ELR (cell line): ENCODE results near the gene FAM221B.

Experiments used
- DNase-seq: peaks from one replicate; pipeline ENCODE4 v3.0.0-alpha.2; 2015; ENCODE audit warnings: low read depth

FAM221B gene

DNA sequence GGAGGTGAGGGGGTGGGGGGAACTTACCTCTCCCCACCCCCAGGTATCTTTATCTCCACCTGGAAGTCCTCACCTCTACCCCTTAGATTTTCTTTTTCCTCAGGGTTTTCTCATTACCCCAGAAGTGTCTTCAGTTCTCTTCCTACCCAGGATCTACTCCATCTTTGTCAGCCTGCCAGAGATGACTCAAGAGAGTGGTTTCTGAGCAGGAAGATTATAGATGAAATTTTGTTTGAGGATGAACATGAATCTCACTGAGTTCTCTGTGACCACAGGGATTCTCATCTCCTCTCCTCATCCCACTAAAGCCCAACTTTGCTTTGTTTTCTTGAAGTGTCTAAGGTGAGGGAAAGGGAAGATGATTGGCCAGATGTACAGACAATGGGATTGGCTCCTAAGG, 8.5 kb downstream of the FAM221B start:
- peak; percentile 78 for DNase-seq

DNA sequence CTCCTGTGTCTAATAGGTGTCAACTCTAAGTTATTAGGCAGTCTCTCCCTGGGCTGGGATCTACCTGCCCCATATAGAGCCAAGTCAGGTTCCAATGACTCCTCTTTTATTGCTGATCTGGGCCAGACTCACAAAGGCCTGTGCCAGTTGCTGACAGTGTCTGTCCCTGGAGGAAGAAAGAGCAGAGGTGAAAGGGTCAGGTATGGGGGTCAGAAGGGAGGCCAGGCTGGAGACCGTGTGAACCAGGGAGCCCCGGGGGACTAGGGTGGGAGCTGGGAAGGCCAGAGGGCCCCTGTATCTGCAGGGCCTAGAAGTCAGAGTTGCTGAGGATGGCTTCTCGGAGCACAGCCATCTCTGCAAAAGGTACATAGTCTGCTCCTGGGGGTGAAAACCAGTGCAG, 10.2 kb downstream of the FAM221B start:
- DNase-seq: no peak

DNA sequence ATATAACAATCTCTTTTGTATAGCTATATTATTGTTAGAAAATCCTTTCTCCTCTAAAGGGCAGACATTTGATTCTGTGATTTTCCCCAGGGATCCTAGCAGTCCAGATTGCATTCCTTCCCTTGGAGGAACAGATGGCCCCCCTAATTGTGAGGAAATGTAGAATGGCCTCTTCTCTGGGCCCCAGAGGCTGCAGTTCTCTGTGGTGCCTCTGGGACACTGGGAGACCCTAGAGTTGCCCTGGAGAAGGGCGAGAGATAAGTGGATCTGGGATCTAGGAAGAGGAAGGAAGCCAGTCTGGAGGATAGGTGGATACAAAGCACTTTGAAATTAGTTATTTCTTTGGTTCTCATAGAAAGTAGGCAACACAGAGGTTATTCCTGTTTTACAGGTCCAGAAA, 11.8 kb downstream of the FAM221B start:
- DNase-seq: peak; percentile 52

DNA sequence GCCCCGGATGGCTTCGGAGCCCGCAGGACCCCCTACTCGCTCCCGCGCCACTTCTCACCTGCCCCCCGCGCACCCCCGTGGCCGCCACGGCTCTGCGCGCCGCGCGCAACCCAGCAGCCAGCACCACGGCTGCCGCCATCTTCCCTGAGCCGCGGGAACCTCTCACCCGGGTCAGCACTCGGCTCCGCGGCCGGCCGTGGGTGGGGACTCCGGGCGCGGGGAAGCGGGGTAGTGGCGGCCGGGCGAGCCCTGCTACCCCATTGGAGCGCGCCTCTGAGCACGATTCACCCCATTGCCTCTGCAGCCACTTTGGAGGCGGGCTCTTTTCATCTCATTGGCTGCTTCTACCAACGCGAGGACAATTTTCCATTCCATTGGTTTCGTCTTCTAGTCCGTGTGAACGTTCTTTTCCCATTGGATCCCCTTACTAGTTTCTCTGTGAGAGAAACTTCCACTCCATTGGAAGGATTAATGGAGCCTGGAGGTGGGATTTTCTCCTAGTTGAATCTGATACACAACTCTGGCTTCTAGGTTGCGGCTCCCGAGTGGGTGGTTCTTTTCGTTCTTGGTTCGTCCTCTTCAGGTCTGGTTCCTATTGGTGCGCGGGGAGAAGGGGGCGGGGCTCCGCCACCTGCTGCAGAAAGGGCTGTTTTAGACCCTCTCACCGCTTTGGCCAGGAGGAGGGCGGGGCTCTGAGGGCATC, 13.5 kb downstream of the FAM221B start, which contains the start of gene HINT2:
Gene HINT2 (minus strand): TSS at position 202 of the 703 bp plus-strand sequence. CDS start 63 bp downstream, at position 139.
- peak; percentile 100 for DNase-seq

DNA sequence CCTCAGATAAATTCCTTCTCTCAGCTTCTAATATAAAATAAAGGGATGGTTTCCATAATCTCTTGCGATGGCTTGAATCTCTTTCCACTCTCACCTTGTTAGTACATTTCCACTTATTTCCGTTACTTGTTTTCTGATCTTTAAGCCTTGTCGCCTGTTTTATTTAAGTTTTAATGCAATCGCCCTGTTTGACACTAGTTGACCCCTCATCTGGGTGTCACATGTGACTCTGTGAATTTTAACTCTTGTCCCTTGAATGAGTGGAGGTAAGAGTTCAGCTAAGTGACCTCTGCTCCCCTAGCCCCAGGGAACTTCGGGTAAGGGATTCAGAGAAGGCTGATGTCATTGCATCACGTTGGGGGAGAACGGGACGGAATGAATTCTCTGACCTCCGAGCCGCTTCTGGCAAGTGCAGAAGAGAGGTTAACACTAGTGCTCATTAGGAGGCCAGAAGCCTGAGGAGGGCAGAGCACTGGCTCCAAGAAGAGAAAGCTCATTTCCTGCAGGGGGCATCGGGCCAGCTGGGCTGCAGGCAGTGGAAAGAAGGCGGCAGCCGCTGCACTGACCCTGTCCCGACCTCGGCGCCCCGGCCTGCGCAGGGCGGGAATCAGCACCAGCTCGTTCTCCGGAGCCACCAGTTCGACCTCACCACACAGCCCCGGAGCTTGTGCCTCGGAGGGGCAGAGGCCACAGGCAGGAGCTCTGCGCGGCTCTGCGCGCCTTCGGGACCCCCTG, 14.3 kb downstream of the FAM221B start:
- peak; percentile 79 for DNase-seq

DNA sequence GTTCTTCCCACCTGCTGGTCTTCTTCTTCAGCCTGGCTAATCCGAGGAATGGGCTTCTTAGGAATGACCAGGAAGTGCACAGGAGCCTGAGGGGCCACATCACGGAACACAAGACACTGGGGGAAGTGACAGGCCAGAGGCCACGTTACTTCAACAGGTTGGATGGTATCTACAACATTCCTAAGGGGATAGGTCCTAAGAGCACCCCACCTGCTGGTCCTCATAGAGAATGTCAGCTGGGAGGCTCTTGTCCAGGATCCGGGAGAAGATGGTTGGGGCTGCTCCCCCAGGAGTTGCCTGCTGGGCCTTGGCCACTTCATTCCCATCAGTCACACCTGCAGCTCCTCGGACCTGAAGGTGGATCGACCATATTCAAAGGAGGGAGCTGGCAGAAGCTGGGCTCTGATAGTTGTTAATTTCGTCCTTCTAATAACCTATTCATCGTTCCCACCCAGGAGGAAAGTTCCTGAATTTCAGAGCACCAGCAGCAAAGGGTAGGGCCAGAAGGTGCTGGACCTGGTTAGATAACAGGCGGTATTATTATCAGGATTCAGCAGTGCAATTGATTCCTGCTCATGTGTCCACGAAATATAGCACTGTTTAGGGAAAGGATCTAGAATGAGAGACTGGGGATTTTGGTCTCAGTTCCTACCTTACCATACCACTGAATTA, 15.0 kb downstream of the FAM221B start:
- peak; percentile 81 for DNase-seq

DNA sequence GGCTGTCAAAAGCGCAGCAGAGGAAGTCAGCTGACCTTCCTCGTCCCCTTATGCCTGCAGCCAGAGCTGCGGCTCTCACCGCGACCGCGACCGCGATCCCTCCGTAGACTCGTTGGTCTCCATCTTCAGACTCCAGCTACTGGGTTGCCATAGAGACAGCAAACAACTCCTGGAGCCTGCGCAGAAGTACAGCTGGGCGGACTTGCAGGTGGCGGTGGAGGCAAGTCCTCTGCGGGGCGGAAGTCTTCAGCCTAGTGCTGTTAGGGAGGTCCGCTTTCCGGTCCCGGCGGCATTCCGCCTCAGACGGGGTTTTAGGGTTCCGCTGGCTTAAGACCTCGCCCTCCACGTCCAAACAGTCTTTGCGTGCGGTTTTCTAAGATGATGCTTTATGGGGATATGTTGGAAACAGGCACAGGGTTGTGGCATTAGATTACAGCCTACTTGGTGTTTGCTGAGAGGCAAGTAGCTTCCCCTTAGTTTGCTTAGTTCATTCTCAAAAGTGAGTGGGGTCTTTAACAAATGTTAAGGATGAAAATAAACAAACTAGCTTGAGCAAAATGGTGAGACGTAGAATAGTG, 16.4 kb downstream of the FAM221B start, which contains the start of gene SPAG8:
Gene SPAG8 (minus strand): TSS at position 238 of the 578 bp plus-strand sequence. CDS start 115 bp downstream, at position 123.
- peak; percentile 98 for DNase-seq

DNA sequence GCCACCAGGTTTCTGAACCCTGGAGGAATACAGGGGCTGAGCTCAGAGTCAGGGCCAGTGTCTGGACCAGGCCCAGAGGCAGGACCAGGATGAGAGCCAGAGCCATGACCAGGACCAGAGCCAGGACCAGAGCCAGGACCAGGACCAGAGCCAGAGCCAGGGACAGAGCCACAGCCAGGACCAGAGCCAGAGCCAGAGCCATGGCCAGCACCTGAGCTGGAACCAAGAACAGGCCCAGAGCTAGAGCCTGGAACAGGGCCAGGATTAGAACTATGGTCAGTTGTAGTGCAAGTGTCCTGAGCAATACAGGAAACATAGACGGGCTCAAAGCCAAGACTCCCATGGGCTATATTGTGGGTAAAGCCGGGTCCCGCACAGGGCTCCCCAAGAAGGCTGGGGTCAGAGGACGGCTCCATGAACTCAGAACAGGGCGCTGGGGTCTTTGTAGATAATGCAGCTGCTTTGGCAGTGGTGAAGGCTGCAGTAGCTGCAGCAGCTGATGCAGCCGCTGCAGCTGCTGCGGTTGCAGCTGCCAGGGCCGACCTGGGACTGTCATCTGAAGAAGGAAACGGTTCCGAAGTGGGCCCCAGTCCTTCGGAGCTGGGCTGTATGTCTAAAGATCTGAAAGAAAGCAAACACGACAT, 17.0 kb downstream of the FAM221B start:
- peak; percentile 48 for DNase-seq

DNA sequence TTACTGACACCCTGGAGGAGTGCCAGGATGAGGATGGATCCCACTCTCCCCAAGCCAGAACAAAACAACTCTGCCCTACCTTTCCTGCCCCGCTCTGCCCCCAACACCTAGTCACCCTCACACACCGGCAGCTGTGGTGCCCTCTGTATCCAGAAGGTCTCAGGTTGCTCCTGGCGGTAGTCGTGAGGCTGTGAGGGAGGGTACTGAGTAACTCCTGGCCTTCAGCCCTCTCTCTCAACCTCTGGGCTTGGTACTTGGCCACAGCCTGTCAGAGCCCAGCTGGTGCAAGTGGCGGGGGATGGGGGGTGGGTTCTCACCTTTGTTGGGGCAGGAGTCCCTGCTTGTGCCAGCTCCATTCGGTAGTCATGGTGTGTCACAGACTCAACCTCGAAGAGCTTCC, 18.4 kb downstream of the FAM221B start:
- no peak for DNase-seq

DNA sequence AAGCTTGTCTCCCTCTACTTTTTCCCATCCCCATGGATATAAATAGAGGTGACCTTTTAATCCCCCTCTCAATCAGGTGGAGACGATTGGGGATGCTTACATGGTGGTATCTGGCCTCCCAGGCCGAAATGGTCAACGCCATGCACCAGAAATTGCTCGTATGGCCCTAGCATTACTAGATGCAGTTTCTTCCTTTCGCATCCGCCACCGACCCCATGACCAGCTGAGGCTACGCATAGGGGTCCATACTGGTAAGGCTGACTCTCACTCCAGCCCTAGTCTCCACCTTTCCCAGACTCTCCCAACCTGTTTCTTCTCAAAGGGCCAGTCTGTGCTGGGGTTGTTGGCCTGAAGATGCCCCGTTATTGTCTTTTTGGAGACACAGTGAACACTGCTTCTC, 20.1 kb downstream of the FAM221B start:
- DNase-seq: no peak

DNA sequence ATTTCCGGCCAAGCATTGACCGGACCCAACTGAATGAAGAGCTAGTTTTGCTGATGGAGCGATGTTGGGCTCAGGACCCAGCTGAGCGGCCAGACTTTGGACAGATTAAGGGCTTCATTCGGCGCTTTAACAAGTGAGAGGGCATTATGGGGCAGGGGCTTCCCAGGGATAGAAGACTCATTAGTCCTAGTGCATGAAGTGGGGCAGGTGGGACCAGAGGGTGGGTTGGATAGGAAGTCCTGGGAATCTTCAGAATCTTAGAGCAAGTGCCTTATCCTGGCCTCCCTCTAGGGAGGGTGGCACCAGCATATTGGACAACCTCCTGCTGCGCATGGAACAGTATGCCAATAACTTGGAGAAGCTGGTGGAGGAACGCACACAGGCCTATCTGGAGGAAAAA, 22.4 kb downstream of the FAM221B start:
- no peak for DNase-seq

DNA sequence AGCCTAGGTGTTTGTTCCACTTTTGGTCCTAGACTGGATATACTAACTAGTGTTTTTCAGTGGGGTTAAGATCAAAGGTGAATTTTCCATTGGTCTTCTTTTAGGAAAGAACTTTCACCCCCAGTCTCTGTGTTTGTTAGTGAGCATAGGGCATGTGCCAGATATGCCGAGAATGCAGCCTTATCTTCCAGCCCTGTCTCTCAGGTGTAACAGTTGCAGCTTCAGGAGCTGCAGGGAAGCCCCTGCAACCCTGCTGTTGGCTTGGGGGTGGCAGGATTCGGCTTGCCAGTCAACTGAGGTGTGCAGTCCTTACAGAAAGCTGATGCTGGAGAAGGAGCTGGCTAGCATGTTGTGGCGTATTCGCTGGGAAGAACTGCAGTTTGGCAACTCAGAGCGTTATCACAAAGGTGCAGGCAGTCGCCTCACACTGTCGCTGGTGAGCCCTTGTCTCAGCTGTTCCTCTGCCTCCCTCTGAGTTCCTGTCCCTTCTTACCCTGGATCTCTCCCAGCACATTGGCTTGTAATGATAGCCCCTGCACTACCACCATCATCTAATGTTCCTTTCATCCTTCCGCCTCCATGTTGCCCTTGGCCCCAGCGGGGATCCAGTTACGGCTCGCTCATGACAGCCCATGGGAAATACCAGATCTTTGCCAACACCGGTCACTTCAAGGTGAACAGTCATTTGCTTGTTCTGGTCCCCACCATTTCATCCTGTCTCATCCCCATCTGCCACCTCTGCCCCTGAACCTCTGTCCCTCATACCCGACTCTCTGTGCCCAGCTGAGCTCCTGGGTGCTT, 27.0 kb downstream of the FAM221B start:
- DNase-seq: no peak

DNA sequence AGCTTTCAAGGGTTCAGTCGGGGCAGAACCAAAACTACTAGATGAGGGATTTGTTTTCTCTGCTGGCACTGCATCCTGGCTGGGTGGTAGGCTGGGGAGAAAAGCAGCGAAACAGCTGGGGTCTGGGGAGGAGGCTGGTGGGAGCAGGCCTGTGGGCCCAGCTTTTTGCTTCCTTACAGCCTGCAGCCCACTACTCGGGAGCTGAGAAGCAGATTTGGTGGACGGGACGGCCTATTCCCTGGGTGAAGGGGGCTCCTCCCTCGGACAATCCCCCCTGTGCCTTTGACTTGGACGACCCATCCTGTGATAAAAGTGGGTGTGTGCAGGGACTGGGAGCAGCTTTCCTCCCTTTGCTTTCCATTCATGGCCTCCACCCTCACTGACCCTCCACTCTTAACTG, 28.0 kb downstream of the FAM221B start:
- DNase-seq: no peak

DNA sequence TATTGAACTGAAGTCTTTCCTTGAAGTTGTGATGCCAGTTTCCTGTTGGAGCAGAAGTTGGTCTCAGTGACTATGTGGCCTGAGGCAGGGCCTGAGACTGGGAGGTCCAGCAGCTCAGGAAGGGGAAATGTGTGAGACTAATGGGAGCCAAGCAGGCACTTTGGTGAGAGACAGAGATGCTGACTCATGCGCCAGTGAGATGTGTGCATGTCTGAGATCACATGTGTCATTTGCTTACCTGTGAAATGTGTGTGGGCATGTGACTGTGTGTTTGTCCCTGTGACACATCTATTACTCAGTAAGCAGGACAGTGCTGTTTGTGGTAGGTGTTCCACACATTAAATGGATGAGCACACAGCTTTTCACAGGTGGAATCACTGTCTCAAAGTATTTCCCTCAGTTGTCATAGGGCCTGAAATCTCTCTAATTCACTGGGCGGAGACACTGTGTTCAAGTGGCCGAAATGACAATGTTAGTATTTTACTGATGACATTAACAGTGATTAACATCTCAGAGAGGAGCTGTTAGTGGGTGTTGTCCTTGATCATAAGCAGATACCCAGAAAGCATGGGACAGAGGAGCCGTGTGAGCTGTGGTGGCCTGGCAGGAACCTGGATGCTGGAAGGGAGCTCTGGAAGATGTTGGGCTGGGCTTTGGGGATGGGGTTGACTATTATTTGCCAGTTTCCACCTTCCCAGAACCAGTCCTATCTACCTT, 29.7 kb downstream of the FAM221B start:
- peak; percentile 94 for DNase-seq

DNA sequence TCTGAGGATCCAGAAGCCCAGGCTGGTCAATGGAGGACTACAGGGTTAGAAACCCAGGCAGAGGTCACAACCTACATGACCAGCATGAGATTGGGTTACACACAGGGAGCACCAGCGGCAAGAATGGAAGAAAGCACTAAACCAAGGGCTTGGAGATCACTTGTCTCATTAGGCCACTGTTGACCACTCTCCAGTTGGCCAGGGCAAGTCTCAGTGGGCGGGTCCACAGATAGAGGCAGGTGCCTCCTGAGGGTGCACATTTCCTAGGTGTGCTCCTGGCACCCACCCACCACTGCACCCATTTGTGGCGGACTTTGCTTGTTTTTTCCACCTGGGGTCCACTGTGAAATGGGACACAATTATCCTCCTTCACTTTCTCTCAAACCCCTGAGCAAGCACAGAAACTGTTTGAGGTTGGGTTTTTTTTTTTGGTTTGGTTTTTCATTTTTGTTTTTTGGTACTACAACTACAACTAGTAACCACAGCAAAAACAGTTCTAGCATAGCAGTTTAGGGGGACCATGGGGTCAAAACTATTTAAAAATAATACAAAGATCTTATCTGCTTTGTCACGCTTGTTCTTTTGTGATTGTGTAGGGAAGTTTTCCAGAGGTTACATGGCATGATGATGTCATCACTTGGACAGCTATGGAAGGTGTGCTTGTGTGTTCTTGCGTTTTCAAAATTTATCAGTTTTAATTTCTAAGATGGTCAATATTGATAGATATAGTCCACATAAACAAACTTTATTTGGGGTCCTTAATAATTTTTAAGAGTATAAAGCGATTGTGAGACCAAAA, 31.0 kb downstream of the FAM221B start:
- peak; percentile 28 for DNase-seq

DNA sequence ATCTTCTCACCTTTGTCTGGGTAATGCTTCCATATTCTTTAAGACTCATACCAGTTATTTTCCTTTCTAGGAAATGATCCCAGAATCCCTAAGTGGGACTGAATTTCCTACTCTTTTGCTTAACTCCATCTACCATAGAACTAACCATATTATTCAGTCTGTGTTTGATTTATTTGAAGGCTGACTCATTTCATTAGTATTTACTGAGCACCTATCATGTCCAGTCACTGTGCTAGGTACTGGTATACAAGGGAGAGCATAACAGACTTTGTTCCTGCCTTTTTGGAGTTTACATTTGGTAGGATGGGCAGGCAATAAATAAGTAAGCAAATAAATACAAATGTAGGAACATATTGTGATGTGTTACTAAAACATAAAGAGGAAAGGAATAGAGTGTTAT, 32.8 kb downstream of the FAM221B start:
- DNase-seq: peak; percentile 66

DNA sequence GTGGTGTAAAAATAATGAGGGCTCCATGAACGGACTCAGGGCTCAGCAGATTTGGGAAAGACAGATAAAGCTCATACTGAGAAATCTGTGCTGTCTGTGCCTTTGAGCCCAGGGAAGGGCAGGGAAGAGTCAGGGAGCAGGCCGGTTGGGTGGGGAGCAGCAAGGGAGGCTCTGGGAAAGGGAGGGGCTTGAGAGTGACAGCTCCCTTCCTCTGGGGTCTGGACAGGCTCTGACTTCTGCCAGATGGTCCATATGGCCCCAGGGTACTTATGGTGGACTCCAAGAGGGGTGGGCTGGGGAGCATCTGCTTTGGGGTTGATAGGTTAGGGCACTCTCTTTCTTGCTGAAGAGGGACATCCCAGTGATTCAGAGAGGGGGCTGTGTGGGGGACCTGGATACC, 35.1 kb downstream of the FAM221B start:
- DNase-seq: no peak

DNA sequence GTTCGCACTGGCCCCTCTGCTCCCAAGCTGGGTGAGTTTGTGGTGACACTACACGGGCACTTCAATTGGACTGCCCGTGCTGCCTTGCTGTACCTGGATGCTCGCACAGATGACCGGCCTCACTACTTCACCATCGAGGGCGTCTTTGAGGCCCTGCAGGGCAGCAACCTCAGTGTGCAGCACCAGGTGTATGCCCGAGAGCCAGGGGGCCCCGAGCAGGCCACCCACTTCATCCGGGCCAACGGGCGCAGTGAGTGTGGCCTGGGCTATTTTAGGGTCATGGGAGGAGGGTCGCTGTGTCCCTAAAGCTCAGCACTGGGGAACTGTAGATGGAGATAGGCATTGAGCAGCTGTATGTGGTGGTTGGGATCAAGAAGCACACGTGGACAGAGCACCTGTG, 35.7 kb downstream of the FAM221B start:
- no peak for DNase-seq

DNA sequence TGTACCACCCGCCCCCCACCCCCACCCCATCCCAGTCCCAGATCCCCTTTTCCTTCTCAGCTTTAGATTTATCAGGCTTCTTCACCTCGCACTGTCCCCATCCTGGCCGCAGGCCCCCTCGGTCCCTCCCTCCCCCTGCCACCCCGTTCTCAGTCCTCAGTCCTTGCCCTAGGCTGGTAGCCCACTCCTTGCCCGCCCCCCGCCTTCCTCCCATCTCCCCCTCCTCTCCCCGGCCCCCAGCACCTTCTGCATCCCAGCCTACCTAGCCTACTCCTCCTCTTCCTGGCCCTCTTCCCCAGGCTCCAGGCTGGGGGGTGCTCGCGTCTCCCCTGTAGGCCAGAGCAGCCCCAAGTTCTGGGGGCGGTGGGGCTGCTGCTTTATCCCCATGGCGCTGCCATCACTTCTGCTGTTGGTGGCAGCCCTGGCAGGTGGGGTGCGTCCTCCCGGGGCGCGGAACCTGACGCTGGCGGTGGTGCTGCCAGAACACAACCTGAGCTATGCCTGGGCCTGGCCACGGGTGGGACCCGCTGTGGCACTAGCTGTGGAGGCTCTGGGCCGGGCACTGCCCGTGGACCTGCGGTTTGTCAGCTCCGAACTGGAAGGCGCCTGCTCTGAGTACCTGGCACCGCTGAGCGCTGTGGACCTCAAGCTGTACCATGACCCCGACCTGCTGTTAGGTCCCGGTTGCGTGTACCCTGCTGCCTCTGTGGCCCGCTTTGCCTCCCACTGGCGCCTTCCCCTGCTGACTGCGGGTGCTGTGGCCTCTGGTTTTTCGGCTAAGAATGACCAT, 36.3 kb downstream of the FAM221B start:
- no peak for DNase-seq
